NCI-H1105 treated with DMSO at 0.1 percent for 48 hours (cell line): ENCODE results near the gene TLE3.
A peak's percentile ranks its signal among the peaks of the same experiment; 100 is the strongest.
"Not testable (repeated sequence)": the region's sequence is repeated elsewhere in the genome, so short reads cannot be mapped to it uniquely, and the experiment has no call there.

Source experiments
- DNase-seq: peaks from one replicate; lab custom pipeline; 2025; lab: John Stamatoyannopoulos, UW

Gene TLE3

DNA sequence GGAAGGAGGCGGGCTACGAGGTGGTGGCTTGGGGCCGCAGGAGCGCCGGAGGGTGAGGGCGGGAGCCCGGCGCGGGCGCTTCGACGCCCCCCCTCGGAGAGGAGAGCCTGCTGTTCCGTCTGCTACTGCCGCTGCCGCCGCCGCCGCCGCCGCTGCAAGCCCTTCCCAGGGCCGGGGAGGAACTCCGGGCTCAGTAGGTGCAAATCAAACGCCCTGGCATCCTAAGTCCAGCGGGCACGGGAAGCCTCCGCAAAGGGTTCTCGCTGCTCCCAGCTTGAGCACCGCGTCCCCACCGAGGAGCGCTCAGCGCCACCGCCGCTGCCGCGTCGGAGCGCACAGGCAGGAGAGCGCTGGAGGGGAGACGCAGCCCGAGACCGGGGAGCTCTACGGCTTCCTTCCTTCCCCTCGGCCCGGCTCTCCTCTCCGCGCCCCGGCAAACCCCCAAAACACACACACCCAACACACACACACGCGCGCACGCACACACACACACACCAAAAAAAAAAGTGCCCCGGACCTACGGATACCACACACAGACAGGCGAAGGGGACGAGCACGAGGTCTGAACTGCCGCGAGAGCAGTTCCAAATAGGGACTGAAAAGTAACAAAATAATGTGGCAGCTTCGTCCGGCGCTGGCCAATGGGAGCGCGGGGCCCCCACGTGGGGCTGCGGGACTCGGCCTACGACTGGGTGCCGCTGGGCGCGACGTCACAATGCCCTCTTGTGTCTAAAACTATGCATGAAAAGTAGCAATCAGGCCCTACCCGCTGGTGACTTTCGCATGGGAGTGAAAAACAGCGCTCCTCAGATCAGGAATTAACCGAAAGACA is at the start of gene TLE3:
TLE3 (minus strand) TSS at position 597 of the 832 bp plus-strand sequence. CDS start 1,119 bp downstream, outside the sequence.
- peak; percentile 99 for DNase-seq

DNA sequence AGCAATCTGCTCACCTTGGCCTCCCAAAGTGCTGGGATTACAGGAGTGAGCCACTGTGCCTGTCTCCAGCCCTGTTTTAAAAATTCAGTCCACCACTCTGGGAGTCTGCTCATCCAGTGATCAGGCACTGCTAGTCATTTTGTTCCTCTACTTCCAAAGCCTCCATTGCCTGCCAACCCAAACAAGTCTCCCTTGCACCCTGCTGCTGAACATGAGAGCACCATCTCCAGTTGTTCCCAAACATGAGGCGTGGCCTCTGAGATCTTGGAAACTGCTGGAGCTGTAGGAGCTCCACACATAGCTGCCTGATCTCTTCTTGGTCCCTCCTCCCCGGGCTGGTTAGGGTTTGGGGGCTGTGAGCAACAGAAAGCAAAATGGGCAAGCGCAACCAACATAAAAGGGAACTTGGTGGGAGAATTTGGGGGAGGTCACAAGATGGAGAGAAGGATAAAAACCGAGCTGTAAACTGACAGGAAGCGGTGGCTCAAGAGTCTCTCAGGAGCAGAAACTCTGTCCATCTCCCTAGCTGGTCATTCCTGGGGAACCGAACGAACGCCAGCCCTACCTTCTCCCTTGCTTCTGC is 49.6 kb upstream of the TLE3 start:
- no peak for DNase-seq

DNA sequence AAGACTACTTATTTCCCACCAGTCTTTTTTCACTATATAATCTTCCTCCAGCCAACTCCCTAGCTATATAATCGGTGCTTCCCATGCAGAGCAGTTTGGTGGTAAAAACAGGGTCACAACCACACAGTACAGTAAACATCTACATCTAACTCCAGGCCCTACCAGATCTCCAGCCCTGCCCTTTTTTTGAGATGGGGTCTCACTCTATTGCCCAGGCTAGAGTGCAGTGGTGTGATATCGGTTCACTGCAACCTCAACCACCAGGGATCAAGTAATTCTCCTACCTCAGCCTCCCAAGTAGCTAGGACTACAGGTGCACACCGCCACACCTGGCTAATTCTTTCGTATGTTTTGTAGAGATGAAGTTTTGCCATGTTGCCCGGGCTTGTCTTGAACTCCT is 49.1 kb upstream of the TLE3 start:
- DNase-seq = no peak

DNA sequence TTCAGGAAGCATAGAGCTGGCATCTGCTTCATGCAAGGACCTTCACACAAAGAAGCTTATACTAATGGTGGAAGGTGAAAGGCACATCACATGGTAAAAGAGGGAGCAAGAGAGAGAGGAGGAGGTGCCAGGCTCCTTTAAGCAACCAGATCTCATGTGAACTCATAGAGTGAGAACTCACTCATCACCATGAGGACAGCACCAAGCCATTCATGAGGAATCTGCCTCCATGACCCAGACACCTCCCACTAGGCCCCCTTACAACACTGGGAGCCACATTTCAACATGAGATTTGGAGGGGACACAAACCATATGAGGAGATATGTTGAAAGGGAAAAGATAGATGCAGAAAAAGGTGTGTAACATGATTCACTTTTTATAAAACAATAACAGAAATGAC is 48.4 kb upstream of the TLE3 start:
- no peak for DNase-seq

DNA sequence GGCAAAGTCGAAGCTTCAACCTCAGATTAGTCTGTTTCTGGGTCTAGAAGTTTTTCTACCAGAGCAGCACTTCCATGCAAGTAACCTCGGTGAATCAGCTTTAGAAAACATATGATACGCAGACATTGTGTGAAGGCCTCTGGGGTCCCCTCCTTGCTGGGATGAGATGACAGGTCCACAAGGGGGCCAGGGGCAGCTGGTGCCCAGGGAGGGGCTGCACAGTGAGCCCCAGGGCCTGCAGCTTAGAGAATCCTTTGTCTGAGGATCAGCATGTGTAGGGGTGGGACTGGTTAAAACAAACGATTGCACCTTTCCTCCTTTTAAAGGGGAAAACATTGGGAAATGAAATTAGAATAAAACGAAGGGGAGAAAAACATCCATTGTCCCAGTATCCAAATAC is 47.5 kb upstream of the TLE3 start:
- DNase-seq = no peak

DNA sequence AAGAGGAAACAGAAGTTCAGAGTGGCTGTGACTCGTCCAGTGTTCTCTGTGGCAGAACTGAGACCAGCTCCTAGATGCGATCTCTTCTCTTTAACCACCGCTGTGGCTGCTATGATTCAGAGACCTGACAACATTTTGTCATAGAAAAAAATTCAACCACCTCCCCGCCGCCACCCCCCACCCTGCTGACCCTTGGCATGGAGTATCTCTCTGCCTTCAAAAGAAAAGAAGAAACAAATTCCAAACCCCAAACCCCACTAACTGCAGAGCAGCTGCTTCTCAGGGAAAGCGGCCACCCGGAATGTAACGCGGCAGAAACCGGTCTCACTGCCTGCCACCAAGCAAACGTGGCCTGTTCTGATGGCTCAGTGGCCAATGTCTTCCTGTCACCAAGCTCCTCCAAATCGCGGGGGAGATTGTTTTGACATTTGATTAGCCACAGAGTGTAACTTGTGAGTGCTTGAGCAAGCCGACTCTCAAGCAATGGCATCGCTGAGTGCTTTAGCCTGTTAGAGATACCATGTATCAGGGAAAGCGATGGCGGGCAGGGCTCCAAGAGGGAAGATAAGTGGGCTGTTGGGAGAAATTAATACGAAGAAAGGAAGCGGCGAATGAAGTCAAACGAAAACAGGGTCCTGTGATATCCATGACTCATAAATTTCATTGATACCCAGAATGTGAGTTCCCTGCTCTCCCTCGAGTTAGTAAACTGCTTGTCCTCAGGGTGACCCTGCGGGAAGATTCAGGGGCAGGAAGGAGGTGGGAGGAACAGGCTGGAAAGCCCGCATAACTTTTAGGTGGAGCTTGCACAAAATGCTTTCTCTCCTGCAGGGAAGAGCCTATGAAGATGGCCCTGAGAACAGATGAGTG is 44.8 kb upstream of the TLE3 start:
- no peak for DNase-seq

DNA sequence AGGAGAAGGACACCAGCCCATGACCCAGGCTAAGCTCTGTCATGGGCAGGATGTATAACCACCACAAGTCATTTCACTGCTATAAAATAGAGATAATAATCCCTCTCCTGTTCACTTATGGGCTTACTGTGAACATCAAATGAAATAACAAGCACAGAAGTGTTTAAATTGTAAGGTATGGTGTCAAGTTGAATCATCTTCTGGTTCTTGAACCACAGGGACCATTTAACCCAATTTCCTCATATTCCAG is 44.3 kb upstream of the TLE3 start:
- DNase-seq = no peak

DNA sequence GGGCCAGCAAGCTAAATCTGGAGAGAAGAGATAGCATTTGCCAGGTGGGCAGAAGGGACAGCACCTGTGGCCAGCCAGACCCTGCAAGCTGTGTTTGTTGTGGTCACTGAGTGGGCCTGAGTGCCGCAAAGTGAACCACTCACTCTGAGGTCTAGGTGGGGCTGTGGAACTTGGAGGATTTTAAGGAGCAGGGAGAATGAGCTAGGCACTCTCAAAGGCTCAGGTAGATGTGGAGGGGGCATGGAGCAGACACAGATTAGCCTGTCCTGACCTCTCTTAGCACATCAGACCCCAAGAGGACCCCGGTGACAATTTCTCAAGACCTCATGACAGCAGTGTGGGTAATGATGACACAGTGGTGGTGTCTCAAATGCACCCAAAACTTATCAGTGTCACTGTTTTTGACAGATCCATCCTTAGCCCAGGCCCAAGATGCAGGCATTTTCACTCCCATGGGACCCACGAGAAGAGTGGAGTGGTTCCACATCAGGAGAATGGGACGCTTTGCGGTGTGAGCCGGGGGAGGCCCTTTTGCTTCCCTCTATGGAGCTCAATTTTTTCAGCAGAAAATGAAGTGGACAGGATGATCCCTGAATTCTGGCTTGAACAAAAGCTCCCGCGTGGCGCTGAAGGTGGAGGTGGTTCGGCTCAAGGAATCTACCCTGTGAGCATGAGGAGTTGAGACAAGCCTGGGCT is 43.8 kb upstream of the TLE3 start:
- no peak for DNase-seq

DNA sequence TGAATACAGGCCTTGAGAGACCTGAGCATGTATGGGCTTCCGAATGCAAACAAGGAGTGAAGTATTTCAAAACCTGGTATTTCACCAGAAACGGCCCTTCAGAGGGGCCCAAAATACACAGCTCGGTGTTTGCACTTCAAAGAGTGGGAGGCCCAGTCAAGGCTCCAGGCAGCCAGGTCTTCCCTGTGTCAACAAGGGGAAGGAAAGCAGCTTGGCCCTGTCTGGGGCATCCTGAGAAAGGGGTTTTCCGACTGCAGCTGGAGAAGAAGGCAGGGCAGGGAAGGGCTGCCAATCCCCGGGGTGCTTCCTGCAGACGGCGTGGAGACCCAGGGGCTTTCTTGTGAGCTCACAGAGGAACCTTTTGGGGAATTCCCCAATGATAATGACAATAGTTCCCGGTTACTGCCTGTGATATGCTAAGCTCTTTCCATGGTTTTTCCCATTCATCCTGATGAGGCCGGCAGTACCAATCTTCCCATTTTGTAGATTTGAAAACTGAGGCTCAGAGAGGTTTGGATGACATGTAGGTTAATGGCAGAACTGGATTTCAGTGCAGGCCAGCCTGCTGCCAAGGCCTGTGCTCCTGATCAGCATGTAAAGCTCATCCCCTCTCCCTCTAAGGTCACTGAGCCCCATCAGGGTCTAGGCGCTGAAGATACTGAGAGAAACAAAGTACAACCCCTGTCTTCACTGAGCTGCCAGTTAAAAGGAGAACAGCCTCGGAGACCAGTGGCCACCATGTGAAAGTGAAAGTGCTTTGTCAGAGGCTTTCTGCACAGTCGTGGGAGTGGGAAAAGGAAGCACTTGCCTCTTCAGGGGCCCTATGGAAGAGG is 43.0 kb upstream of the TLE3 start:
- no peak for DNase-seq

DNA sequence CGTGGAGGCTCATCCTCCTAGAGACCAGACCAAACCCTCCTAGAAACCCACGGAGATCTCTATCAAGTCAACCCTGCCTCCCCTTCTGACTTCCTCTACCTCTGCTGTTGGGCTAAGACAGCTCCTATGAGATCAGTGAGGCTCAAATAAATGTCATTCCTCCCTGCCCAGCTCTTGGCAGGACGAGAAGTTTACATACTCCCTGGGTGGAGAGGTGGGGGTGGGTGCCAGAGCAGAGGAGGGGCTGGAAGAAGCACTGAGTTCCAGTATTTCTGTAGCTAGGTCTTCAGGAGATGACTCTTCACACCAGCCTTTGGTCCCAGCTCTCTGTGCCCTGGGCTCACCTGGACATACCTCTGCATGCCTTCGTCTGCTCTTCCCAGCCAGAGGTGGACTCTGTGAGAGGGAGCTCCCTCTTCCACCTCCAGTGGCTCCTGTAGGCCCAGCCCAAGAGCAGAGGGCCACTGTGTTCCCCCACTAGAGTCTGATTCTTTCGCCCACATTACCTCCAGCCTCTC is 42.4 kb upstream of the TLE3 start:
- DNase-seq = no peak

DNA sequence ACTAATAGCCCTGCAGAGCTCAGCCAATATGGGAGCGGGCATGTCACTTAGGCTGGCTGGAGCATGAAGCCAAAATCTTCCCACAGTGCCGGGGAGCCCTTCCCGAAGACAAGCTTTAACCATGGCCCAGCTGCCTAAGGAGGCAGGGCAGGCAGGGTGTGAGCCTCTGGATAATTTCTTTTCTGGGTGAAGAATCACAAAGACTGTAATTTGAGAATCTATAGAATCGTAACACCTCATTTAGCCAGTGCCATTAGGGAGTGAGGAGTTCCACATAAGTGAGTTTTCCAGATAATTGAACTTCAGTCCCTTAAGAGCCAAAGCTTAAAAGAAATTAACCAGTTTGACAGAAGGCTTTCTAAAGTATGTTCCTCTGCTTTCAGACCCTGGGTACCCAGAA is 40.2 kb upstream of the TLE3 start:
- no peak for DNase-seq

DNA sequence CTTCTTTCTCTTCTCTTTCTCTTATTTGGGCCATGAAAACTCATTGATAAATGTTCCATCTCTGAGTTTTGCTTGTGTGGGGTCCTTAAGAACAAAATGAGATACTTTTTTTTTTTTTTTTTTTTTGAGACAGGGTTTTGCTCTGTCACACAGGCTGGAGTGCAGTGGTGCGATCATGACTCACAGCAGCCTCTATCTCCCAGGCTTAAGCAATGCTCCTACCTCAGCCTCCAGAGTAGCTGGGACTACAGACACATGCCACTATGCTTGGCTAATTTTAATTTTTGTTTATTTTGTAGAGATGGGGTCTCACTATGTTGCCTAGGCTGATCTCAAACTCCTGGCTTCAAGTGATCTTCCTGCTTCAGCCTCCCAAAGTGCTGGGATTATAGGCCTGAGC is 39.3 kb upstream of the TLE3 start:
- not testable (repeated sequence) for DNase-seq

DNA sequence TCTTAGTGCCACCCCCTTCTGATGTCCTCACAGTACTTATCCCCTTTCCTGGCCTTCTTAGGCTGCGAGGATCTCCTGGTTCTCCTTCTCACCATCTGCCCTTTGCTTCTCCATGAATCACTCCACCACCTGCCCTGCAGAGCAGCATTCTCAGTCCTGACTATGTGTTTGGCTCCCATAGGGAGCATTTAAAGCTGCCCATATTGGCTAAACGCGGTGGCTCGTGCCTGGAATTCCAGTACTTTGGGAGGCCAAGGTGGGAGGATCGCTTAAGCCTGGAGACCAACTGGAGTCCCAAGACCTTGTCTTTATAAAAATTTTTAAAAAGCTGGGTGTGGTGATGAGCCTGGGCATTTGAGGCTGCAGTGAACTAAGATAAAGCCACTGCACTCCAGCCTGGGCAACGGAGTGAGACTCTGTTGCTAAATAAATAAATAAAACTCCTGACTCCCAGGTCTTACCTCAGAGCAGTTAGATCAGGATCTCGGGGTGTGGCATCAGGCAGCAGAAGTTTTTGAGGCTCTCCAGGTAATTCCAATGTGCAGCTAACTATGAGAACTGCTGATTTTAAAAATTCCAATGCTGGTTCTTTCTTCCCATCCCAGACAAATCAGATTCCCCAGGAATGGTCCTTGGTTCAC is 36.2 kb upstream of the TLE3 start:
- DNase-seq = no peak

DNA sequence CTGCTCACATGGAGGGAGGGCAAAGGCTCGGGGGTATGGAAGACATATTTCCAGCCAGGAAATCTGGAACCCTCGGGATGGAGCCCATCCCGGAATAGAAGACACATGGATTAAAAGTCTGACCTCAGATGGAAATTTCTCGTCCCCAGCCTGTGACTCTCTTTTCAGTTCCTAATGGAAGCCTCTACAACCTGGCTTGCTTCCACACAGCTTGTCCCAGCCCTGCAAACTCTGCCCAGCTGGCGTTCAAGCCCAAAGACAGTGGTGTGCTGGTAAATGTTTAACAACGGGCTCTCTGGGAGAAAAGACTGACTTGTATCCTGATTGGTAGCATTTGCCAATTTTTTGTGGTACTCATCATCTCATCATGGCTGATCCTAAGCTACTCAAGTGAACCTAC is 35.6 kb upstream of the TLE3 start:
- no peak for DNase-seq

DNA sequence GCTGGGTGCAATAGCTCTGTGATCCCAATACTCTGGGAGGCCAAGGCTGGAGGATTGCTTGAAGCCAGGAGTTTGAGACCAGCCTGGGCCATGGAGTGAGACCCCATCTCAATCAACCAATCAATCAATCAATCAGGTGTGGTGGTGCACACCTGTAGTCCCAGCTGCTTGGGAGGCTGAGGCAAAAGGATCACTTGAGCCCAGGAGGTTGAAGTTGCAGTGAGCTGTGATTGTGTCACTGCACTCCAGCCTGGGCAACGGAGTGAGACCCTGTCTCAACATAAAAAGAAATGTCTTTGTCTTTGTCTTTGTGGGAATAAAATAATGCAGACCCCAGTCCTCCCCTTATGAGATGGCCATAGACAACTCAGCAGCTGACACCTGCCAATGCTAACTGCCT is 34.9 kb upstream of the TLE3 start:
- DNase-seq = no peak

DNA sequence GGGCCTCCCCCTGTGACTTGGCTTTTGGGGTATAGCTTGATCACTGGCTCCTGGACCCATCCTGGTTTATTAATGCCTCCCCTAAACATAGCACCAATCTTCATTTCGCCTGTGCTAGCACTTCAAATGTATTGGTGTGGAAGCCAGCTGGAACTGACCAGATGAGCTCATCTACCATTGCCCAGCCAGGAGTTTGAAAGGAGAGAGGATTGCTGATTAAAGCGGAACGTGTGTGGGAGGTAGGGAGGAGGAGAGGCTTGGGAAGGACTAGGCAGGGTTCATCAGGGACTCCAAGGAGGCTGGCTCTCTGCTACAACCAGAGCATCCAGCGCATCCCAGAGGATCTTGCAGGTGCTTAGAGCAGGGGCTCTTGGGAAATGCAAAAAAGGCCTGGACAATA is 34.4 kb upstream of the TLE3 start:
- DNase-seq = no peak

DNA sequence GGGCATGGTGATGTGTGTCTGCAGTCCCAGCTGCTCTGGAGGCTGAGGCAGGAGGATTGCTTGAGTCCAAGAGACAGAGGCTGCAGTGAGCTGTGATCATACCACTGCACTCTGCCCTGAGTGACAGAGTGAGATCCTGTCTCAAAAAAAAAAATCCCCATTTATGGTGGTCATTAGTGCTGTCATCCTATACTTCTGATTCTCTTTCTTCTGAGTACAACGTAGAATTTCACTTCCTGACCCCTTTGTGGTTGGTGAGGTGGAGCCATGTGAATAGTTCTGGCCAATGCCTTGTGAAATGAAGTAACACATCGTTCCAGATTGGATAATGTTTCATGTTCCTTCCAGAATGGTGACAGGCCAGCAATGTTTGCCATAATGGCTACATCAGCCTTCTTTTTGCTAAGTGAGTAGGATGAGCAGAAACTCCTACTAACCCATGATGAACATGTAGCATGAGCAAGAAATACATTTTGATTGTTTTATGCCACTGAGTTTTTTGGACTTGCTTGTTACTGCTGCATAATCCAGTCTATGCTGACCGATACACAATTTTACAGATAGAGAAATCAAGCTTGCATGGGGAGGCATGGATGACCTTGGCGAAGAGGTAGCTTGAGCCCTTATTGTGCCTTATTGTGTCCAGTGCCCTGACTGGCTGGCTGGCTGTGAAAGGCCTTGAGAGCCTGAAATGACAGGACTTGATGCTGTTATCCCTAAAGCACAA is 30.9 kb upstream of the TLE3 start:
- DNase-seq = no peak

DNA sequence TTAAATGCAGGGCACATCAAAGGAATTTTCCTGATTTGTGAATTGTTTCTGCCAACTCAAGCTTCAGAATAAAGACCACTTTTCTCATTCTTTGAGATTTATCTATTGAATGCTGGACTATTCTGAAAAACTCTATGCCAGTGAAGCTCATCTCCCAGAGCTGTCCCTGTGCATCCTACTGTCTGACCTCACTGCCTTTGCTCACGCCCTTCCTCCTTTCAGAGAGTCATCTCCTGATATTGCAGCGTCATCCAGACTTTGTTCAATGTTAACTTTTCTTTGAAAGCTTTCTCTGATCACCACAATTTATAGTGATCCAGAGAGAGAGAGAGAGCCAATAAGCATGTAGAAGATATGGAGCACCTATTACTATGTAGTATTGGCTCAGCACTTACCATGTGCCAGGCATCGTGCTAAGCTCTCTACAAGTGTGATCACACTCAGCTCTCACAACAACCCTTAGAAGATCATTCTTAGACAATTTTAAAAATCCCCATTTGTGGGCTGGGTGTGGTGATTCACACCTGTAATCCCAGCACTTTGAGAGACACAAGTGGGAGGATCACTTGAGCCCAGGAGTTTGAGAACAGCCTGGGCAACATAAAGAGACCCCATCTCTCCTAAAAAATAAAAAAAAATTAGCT is 30.2 kb upstream of the TLE3 start:
- DNase-seq = no peak

DNA sequence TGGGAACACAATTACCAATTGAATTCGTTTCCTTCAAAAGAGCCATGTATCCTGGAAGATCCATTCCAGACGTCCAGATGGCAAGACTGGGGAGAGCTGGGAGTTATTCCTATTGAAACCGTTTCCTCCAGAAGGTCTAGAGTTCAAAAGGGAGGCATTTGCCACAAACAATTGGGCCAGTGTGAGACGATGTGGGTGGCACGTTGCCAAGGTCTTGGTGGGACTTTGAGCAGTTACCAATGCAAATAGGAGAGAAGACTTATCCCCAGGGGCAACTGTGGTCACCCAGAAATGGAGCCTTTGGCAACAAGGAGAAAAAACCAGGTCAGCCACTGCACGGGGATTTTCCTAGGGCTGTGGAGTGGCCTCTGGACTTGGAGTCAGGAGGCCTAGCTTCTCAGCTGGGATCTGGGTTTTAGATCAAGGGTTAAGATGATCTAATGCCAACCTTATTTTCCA is 29.6 kb upstream of the TLE3 start:
- DNase-seq = no peak

DNA sequence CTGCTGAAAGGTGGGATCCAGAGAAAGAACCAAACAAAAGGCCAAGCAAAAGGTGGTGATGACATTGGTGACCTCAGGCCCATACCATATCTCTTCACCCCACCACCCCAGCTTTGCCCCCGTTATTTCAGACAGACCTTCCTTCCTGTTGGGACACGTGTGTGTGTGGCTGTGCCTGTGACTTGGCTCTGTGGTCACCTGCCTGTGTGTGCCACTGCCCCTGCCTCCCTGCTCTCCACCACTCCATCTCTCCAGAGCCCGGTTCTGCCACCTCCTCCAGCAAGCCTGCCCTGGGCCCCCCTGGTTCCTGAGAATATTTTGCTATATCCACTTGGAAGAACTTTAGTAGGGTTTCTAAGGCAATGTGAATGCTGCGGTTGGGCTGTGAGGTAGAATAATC is 28.6 kb upstream of the TLE3 start:
- DNase-seq = no peak
